Measurements from ENCODE around the gene MYL7. TPM values are rescaled to one million over a fixed set of nuclear protein-coding genes. Genes with fewer than 3 reads are reported as not detected.
A peak's percentile ranks its signal among the peaks of the same experiment; 100 is the strongest.

The MYL7 gene
- total and polyA plus RNA-seq, 2 of the 4 experiments (the other 2 are of a cell fraction) = 0.24 TPM; not detected in 1

DNA sequence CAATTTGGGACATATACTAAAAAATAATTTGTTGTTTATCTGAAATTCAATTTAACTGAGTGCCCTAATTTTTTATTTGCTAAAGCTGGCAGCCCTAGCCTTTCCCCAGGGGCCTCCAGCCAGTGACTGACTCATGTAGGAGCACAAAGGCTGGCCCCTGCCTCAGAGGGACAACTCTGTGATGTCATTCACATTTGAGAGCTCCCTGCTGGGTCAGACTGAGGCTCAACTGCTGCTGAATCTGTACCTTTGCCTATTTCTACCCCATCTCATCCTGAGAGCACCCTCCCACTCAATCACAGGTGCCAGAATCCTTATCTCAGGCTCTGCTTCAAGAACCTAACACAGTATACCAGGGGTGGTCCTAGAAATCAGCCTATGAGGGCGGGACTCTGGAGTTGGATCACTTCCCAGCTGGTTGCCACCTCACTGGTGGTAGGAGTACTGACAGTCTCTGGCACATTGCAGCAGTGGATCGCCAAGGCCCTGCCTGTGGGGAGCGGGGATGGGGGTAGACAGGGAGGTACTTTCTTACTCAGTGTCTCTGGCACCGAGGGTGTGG is 36.5 kb upstream of the MYL7 start:
- peak; percentile 46; the same call in 1 of the 2 replicates for ATAC-seq (ENCODE audit: low read depth)
- Histone ChIP-seq H3K56ac (ENCODE audit: extremely low read depth, insufficient read depth, low read length) (no peak overlapping the region), H2AFZ (replicated peaks; ENCODE audit: low read length, poor library complexity) (peak overlapping the region; percentile 34), H3K18ac (ENCODE audit: low read depth, low read length) (peak overlapping the region; percentile 16; the same call in 1 of the 2 replicates), H2BK120ac (ENCODE audit: low read depth, low read length) (no peak overlapping the region), H2AK9ac (replicated peaks; ENCODE audit: low read depth, low read length, poor library complexity) (no peak overlapping the region), H3K4ac (ENCODE audit: low read depth, low read length) (no peak overlapping the region), H3K9ac (ENCODE audit: low read depth, low read length) (no peak overlapping the region), H3K4me1 (ENCODE audit: control insufficient read depth, insufficient read depth, low read length) (peaks cover 5% of the 10 kb centered on the region), H3K79me1 (ENCODE audit: low read depth in 1 of 2, low read length in 2 of 2) (no peaks in the 10 kb centered on the region), H2BK5ac (ENCODE audit: low read depth, low read length, poor library complexity, severe bottlenecking) (no peak overlapping the region), H3K9me1 (ENCODE audit: insufficient read depth, low read length) (no peaks in the 10 kb centered on the region), H3K36me3 (ENCODE audit: control insufficient read depth, insufficient read depth, low read length) (no peaks in the 10 kb centered on the region), H3K27me3 (ENCODE audit: control insufficient read depth, insufficient read depth, low read length) (peaks cover 47% of the 10 kb centered on the region), H2BK15ac (ENCODE audit: low read depth, low read length) (no peak overlapping the region), H4K8ac (ENCODE audit: low read depth in 2 of 2, low read length in 2 of 2) (no peak overlapping the region), H3K14ac (replicated peaks; ENCODE audit: low read depth, low read length) (no peak overlapping the region), H4K5ac (ENCODE audit: low read depth, low read length) (no peak overlapping the region), H4K20me1 (ENCODE audit: insufficient read depth, low read length) (no peaks in the 10 kb centered on the region), H2BK20ac (ENCODE audit: low read depth, low read length) (no peak overlapping the region), H3K4me2 (ENCODE audit: low read depth, low read length) (peak overlapping the region; percentile 49; the same call in 1 of the 2 replicates), H4K91ac (ENCODE audit: insufficient read depth, low read depth, low read length) (no peak overlapping the region), H3K23ac (ENCODE audit: low read depth, low read length) (no peak overlapping the region), H3K4me3 (ENCODE audit: insufficient read depth, low read depth, low read length) (no peak overlapping the region), H3K9me3 (ENCODE audit: control insufficient read depth, insufficient read depth, low read length) (peaks cover 13% of the 10 kb centered on the region), H2AK5ac (ENCODE audit: low read depth, low read length) (no peak overlapping the region), H3K27ac (ENCODE audit: insufficient read depth, low read length) (no peak overlapping the region)
- in situ Hi-C loops (cut with MboI; ENCODE audit: low sequenced_read_pairs) (no loop called here), intact Hi-C loops (cut with micrococcal nuclease) (no loop called here), dilution Hi-C loops (cut with HindIII; ENCODE audit: low sequenced_read_pairs, unreplicated experiment) (no loop called here)
- CTCF ChIA-PET = interaction anchor here (0.6 kb wide), 1 partner anchor 20 kb away, joined by 4 read pairs; no protein-coding TSS in a partner anchor
- BruUV-seq (replicated peaks) = no TSS peak
- WGBS, 2 experiments (ENCODE audit: extremely low coverage in 2 of 2, insufficient read length in 1 of 2) = 42% methylated on average over 2 of the region's 4 CpGs; no CpG with 5 or more reads in 1 of the 2 experiments
- TF ChIP-seq, protein P1, sequence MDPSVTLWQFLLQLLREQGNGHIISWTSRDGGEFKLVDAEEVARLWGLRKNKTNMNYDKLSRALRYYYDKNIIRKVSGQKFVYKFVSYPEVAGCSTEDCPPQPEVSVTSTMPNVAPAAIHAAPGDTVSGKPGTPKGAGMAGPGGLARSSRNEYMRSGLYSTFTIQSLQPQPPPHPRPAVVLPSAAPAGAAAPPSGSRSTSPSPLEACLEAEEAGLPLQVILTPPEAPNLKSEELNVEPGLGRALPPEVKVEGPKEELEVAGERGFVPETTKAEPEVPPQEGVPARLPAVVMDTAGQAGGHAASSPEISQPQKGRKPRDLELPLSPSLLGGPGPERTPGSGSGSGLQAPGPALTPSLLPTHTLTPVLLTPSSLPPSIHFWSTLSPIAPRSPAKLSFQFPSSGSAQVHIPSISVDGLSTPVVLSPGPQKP (IDR thresholded peaks at IDR 0.05; ENCODE audit: borderline replicate concordance, low read depth, low read length) = no peak
- TF ChIP-seq NFE2L2 (IDR thresholded peaks at IDR 0.05; ENCODE audit: low read depth, low read length) (no peak), RAD21 (IDR thresholded peaks at IDR 0.05; ENCODE audit: low read length) (no peak), SMC3 (IDR thresholded peaks at IDR 0.05; ENCODE audit: low read depth, low read length) (no peak), MAZ (IDR thresholded peaks at IDR 0.05; ENCODE audit: borderline replicate concordance, low read depth, low read length) (no peak), FOS (IDR thresholded peaks at IDR 0.05; ENCODE audit: low read depth, low read length) (no peak)
- TF ChIP-seq, protein P2, sequence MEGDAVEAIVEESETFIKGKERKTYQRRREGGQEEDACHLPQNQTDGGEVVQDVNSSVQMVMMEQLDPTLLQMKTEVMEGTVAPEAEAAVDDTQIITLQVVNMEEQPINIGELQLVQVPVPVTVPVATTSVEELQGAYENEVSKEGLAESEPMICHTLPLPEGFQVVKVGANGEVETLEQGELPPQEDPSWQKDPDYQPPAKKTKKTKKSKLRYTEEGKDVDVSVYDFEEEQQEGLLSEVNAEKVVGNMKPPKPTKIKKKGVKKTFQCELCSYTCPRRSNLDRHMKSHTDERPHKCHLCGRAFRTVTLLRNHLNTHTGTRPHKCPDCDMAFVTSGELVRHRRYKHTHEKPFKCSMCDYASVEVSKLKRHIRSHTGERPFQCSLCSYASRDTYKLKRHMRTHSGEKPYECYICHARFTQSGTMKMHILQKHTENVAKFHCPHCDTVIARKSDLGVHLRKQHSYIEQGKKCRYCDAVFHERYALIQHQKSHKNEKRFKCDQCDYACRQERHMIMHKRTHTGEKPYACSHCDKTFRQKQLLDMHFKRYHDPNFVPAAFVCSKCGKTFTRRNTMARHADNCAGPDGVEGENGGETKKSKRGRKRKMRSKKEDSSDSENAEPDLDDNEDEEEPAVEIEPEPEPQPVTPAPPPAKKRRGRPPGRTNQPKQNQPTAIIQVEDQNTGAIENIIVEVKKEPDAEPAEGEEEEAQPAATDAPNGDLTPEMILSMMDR (conservative IDR thresholded peaks at IDR 0.05; ENCODE audit: low read depth, low read length) = no peak
- POLR2A ChIA-PET (ENCODE audit: unreplicated experiment) = interaction anchor here (0.5 kb wide), 1 partner anchor 401 kb away, joined by 3 read pairs; no protein-coding TSS in a partner anchor
- peak; percentile 52 for DNase-seq
